ENCODE data around the gene PCSK7. TPM values are rescaled to one million over a fixed set of nuclear protein-coding genes. Genes with fewer than 3 reads are reported as not detected.

Gene PCSK7
- total RNA-seq, 1 experiment from 2014 or later, result 50.7 TPM

- peaks cover 3 to 6% of the 10 kb centered on the region in 2 experiments for H3K4me1 Mint-ChIP-seq
- no peak overlapping the region for H2AFZ ChIP-seq (ENCODE audit: low read length)
Measured at GRCh38 chr11:117221775-117222517, 9.9 kb downstream of the PCSK7 start.

More at GRCh38 chr11:117221775-117222517, 9.9 kb downstream of the PCSK7 start:
- no peaks in the 10 kb centered on the region for H3K27me3 ChIP-seq (ENCODE audit: insufficient read depth, low read length)
- peak overlapping the region in 1 of 3 experiments; percentile 19; a peak in 4 of 7 replicates for H3K27ac Mint-ChIP-seq
- H2BK15ac ChIP-seq (ENCODE audit: low read depth, low read length), result no peak overlapping the region
- WGBS (ENCODE audit: extremely low coverage, insufficient read length, low lambda C conversion rate), result no CpG with 5 or more reads among the region's 7 CpGs
- H3K56ac ChIP-seq (ENCODE audit: insufficient read length, low read depth, low read length), result no peak overlapping the region
- no peak overlapping the region for H3K23ac ChIP-seq (ENCODE audit: insufficient read length, low read depth, low read length)
- H2AK5ac ChIP-seq (ENCODE audit: insufficient read length, low read length), result no peak overlapping the region
- H4K8ac ChIP-seq (replicated peaks; ENCODE audit: insufficient read length, low read depth, low read length), result no peak overlapping the region
- H3K4me2 ChIP-seq (ENCODE audit: insufficient read depth, insufficient read length, low read length), result no peak overlapping the region
- no peak overlapping the region for H3K4me3 Mint-ChIP-seq
- no peaks in the 10 kb centered on the region for H3K79me2 ChIP-seq (ENCODE audit: insufficient read depth, low read length)
- no peak overlapping the region for H2BK20ac ChIP-seq (ENCODE audit: low read depth, low read length, poor library complexity, severe bottlenecking)
- no peak overlapping the region for H3K27ac ChIP-seq (ENCODE audit: insufficient read length, low read depth, low read length)
- H3K36me3 Mint-ChIP-seq (ENCODE audit: insufficient read depth in 1 of 3, low read depth in 3 of 3), result peaks cover 7 to 72% (median 37%) of the 10 kb centered on the region in 3 experiments
- TF ChIP-seq CTCF (conservative IDR thresholded peaks at IDR 0.05), result no peak
- DNase-seq, result no peak
- H4K91ac ChIP-seq (ENCODE audit: insufficient read length, low read depth, low read length), result no peak overlapping the region
- no peaks in the 10 kb centered on the region for H3K4me1 ChIP-seq (ENCODE audit: insufficient read depth, low read length)
- no peaks in the 10 kb centered on the region for H4K20me1 ChIP-seq (ENCODE audit: control insufficient read depth, insufficient read depth, insufficient read length)
- H3K4ac ChIP-seq (ENCODE audit: low read depth, low read length), result no peak overlapping the region
- H3K9me3 ChIP-seq (ENCODE audit: control insufficient read depth, low read depth, low read length), result no peaks in the 10 kb centered on the region
- no peaks in the 10 kb centered on the region for H3K27me3 Mint-ChIP-seq (ENCODE audit: low read depth)
- H3K23me2 ChIP-seq (ENCODE audit: insufficient read length, low read depth, low read length, poor library complexity, severe bottlenecking), result no peaks in the 10 kb centered on the region
- no peak overlapping the region for H2BK12ac ChIP-seq (ENCODE audit: insufficient read length, low read depth, low read length)
- H3K9me3 Mint-ChIP-seq, result no peaks in the 10 kb centered on the region
- no peak overlapping the region for H4K5ac ChIP-seq (ENCODE audit: insufficient read length, low read depth, low read length)
- H3T11ph ChIP-seq (ENCODE audit: low read length), result no peak overlapping the region
- no peak overlapping the region for H3K9ac ChIP-seq (ENCODE audit: extremely low read depth, insufficient read length, low read length)
- H2BK120ac ChIP-seq (ENCODE audit: low read depth, low read length, poor library complexity, severe bottlenecking), result no peak overlapping the region
- H3K18ac ChIP-seq (ENCODE audit: insufficient read length, low read depth, low read length), result no peak overlapping the region
- no peak overlapping the region for H3K14ac ChIP-seq (ENCODE audit: insufficient read depth, low read length)
- no peaks in the 10 kb centered on the region for H3K79me1 ChIP-seq (ENCODE audit: insufficient read depth, low read depth, low read length, poor library complexity, severe bottlenecking)
- H2BK5ac ChIP-seq (ENCODE audit: insufficient read length, low read length), result no peak overlapping the region
